ENCODE measurements around the gene IL1RAP.
A peak's percentile ranks its signal among the peaks of the same experiment; 100 is the strongest.

IL1RAP gene

GRCh38 chr3:190695994-190696393 lies 182.1 kb downstream of the IL1RAP start:
- H3K27ac ChIP-seq: no peak overlapping the region
- H3K9me3 ChIP-seq (replicated peaks in 1 of 11): peaks cover 0 to 11% (median 0%) of the 10 kb centered on the region in 11 experiments; a peak in 3 of 22 replicates
- H3K36me3 ChIP-seq: no peaks in the 10 kb centered on the region
- H3K4me2 ChIP-seq: no peak overlapping the region
- no peaks in the 10 kb centered on the region for H4K20me1 ChIP-seq
- TF ChIP-seq Cebpa-rat (IDR thresholded peaks at IDR 0.05): no peak
- H3K27me3 ChIP-seq: no peaks in the 10 kb centered on the region
- H3K4me3 ChIP-seq: no peak overlapping the region
- no peak overlapping the region for H3K9ac ChIP-seq
- peaks cover 8 to 18% (median 11%) of the 10 kb centered on the region in 10 experiments for H3K4me1 ChIP-seq

GRCh38 chr3:190696777-190697501 lies 183.1 kb downstream of the IL1RAP start:
- Histone ChIP-seq H3K4me1 (peaks cover 8 to 18% (median 11%) of the 10 kb centered on the region in 10 experiments), H3K36me3 (no peaks in the 10 kb centered on the region), H3K27me3 (no peaks in the 10 kb centered on the region), H3K4me3 (no peak overlapping the region), H3K9me3 (replicated peaks in 1 of 11) (peaks cover 0 to 11% (median 0%) of the 10 kb centered on the region in 11 experiments; a peak in 3 of 22 replicates), H4K20me1 (no peaks in the 10 kb centered on the region), H3K4me2 (peak overlapping the region in 4 of 11 experiments; percentile 67 to 71 (median 68); a peak in 5 of 22 replicates), H3K27ac (no peak overlapping the region), H3K9ac (no peak overlapping the region)
- TF ChIP-seq Cebpa-rat (IDR thresholded peaks at IDR 0.05): no peak

- Histone ChIP-seq H3K27ac (no peak overlapping the region; a peak in 1 of 22 replicates), H4K20me1 (no peaks in the 10 kb centered on the region), H3K36me3 (no peaks in the 10 kb centered on the region), H3K9ac (no peak overlapping the region), H3K27me3 (no peaks in the 10 kb centered on the region), H3K4me2 (peak overlapping the region; percentile 39 to 71 (median 62); a peak in 20 of 22 replicates), H3K4me3 (no peak overlapping the region), H3K4me1 (peaks cover 8 to 18% (median 11%) of the 10 kb centered on the region in 10 experiments), H3K9me3 (replicated peaks in 1 of 11) (peaks cover 0 to 11% (median 0%) of the 10 kb centered on the region in 11 experiments; a peak in 3 of 22 replicates)
- TF ChIP-seq Cebpa-rat (IDR thresholded peaks at IDR 0.05): no peak
These were observed 183.6 kb downstream of the IL1RAP start for GRCh38 chr3:190697502-190697830.

- peaks cover 8 to 18% (median 11%) of the 10 kb centered on the region in 10 experiments for H3K4me1 ChIP-seq
- no peak overlapping the region for H3K9ac ChIP-seq
- H3K9me3 ChIP-seq (replicated peaks in 1 of 11): peaks cover 0 to 11% (median 0%) of the 10 kb centered on the region in 11 experiments; a peak in 3 of 22 replicates
- H3K36me3 ChIP-seq: no peaks in the 10 kb centered on the region
- H3K27me3 ChIP-seq: no peaks in the 10 kb centered on the region
- peak overlapping the region; percentile 39 to 71 (median 62); a peak in 21 of 22 replicates for H3K4me2 ChIP-seq
- H4K20me1 ChIP-seq: no peaks in the 10 kb centered on the region
- no peak for TF ChIP-seq Cebpa-rat (IDR thresholded peaks at IDR 0.05)
- H3K27ac ChIP-seq: no peak overlapping the region; a peak in 1 of 22 replicates
- H3K4me3 ChIP-seq: no peak overlapping the region
These were observed 184.0 kb downstream of the IL1RAP start for GRCh38 chr3:190697901-190698300.

GRCh38 chr3:190699776-190700175 lies 185.9 kb downstream of the IL1RAP start:
- Histone ChIP-seq H3K4me2 (no peak overlapping the region), H3K4me1 (peaks cover 8 to 18% (median 11%) of the 10 kb centered on the region in 10 experiments), H3K4me3 (no peak overlapping the region), H3K9me3 (replicated peaks in 1 of 11) (peaks cover 0 to 11% (median 0%) of the 10 kb centered on the region in 11 experiments; a peak in 3 of 22 replicates), H4K20me1 (no peaks in the 10 kb centered on the region), H3K36me3 (no peaks in the 10 kb centered on the region), H3K27me3 (no peaks in the 10 kb centered on the region), H3K27ac (no peak overlapping the region), H3K9ac (no peak overlapping the region)
- TF ChIP-seq Cebpa-rat (IDR thresholded peaks at IDR 0.05): no peak

GRCh38 chr3:190701096-190701532 lies 187.2 kb downstream of the IL1RAP start:
- no peak overlapping the region for H3K4me3 ChIP-seq
- H3K27me3 ChIP-seq: no peaks in the 10 kb centered on the region
- no peaks in the 10 kb centered on the region for H3K36me3 ChIP-seq
- peaks cover 8 to 18% (median 11%) of the 10 kb centered on the region in 10 experiments for H3K4me1 ChIP-seq
- no peak overlapping the region for H3K27ac ChIP-seq
- peaks cover 0 to 11% (median 0%) of the 10 kb centered on the region in 11 experiments; a peak in 3 of 22 replicates for H3K9me3 ChIP-seq (replicated peaks in 1 of 11)
- no peaks in the 10 kb centered on the region for H4K20me1 ChIP-seq
- TF ChIP-seq Cebpa-rat (IDR thresholded peaks at IDR 0.05): no peak
- H3K9ac ChIP-seq: no peak overlapping the region
- no peak overlapping the region for H3K4me2 ChIP-seq

GRCh38 chr3:190706582-190706981 lies 192.7 kb downstream of the IL1RAP start:
- H3K27ac ChIP-seq: no peak overlapping the region
- H4K20me1 ChIP-seq: no peaks in the 10 kb centered on the region
- no peak overlapping the region for H3K4me3 ChIP-seq
- H3K9me3 ChIP-seq (replicated peaks in 1 of 11): no peaks in the 10 kb centered on the region
- H3K9ac ChIP-seq: no peak overlapping the region
- no peaks in the 10 kb centered on the region for H3K36me3 ChIP-seq
- H3K4me2 ChIP-seq: no peak overlapping the region
- TF ChIP-seq Cebpa-rat (IDR thresholded peaks at IDR 0.05): no peak
- no peaks in the 10 kb centered on the region for H3K27me3 ChIP-seq
- H3K4me1 ChIP-seq: no peaks in the 10 kb centered on the region
